HepG2 (cell line): ENCODE measurements around the gene IRF7. TPM values are rescaled to one million over a fixed set of nuclear protein-coding genes. Genes with fewer than 3 reads are reported as not detected.
A peak's percentile ranks its signal among the peaks of the same experiment; 100 is the strongest.

Experiments
- ARHGAP35 ChIP-seq: sonication (generic); formaldehyde crosslinking; IDR thresholded peaks from 2 replicates; pipeline ENCODE4 v1.9.0; 2022; ENCODE audit warnings: mild to moderate bottlenecking, inconsistent platforms, moderate library complexity, missing genetic modification reagents, borderline replicate concordance
- CHD2 ChIP-seq: IDR thresholded peaks from 2 replicates; pipeline ENCODE4 v1.6.1; 2011; ENCODE audit warnings: low read depth, low read length, improper control_type of control experiment
- FOXK2 ChIP-seq: fragments of 450-650 bp; IDR thresholded peaks from 2 replicates; pipeline ENCODE4 v1.6.1; 2016
- HMGXB3 ChIP-seq: sonication (generic); formaldehyde crosslinking; IDR thresholded peaks from 2 replicates; pipeline ENCODE4 v1.4.0; 2020; ENCODE audit warnings: missing genetic modification reagents, borderline replicate concordance
- JUND ChIP-seq: sonication (generic); formaldehyde crosslinking; IDR thresholded peaks from 2 replicates; pipeline ENCODE4 v1.8.0; 2022; ENCODE audit warnings: mild to moderate bottlenecking, missing genetic modification reagents
- PCBP1 ChIP-seq: fragments of 200-400 bp; formaldehyde crosslinking; IDR thresholded peaks from 2 replicates; pipeline ENCODE4 v1.6.1; 2017; ENCODE audit warnings: mild to moderate bottlenecking, low read depth, low read length, borderline replicate concordance
- RFX3 ChIP-seq: IDR thresholded peaks from 2 replicates; pipeline ENCODE4 v1.6.1; 2016; ENCODE audit warnings: missing biosample characterization, missing genetic modification reagents
- SMC3 ChIP-seq: IDR thresholded peaks from 2 replicates; pipeline ENCODE4 v1.6.1; 2011; ENCODE audit warnings: low read length, improper control_type of control experiment
- YEATS2 ChIP-seq: sonication (generic); formaldehyde crosslinking; IDR thresholded peaks from 2 replicates; pipeline ENCODE4 v1.4.0; 2020; ENCODE audit warnings: missing genetic modification reagents, borderline replicate concordance
- ZBTB49 ChIP-seq: sonication (generic); formaldehyde crosslinking; IDR thresholded peaks from 2 replicates; pipeline ENCODE4 v1.4.0; 2020; ENCODE audit warnings: missing genetic modification reagents, borderline replicate concordance
- ZFP36 ChIP-seq: fragments of 150-350 bp; IDR thresholded peaks from 2 replicates; pipeline ENCODE4 v1.6.1; 2018; ENCODE audit warnings: borderline replicate concordance, low read length, low read depth; ENCODE audit not compliant: partially characterized antibody
- ZNF263 ChIP-seq: sonication (generic); formaldehyde crosslinking; IDR thresholded peaks from 2 replicates; pipeline ENCODE4 v1.4.0; 2020; ENCODE audit warnings: missing genetic modification reagents
- ZNF337 ChIP-seq: sonication (generic); formaldehyde crosslinking; IDR thresholded peaks from 2 replicates; pipeline ENCODE4 v1.5.1; 2020; ENCODE audit warnings: missing genetic modification reagents, low read depth, mild to moderate bottlenecking, borderline replicate concordance
- ZNF468 ChIP-seq: sonication (generic); formaldehyde crosslinking; IDR thresholded peaks from 2 replicates; pipeline ENCODE4 v1.8.0; 2022; ENCODE audit warnings: mild to moderate bottlenecking, moderate library complexity, missing genetic modification reagents
- ZNF556 ChIP-seq: sonication (generic); formaldehyde crosslinking; IDR thresholded peaks from 2 replicates; pipeline ENCODE4 v1.4.0; 2020; ENCODE audit warnings: mild to moderate bottlenecking, missing genetic modification reagents, borderline replicate concordance
- ZNF746 ChIP-seq: sonication (generic); formaldehyde crosslinking; IDR thresholded peaks from 2 replicates; pipeline ENCODE4 v1.8.0; 2022; ENCODE audit warnings: mild to moderate bottlenecking, missing genetic modification reagents
- ZNF747 ChIP-seq: sonication (generic); formaldehyde crosslinking; IDR thresholded peaks from 2 replicates; pipeline ENCODE4 v1.8.1; 2023; ENCODE audit warnings: missing genetic modification reagents, mild to moderate bottlenecking, borderline replicate concordance
- ZNF766 ChIP-seq: sonication (generic); formaldehyde crosslinking; IDR thresholded peaks from 2 replicates; pipeline ENCODE4 v1.5.0; 2020; ENCODE audit warnings: missing genetic modification reagents, borderline replicate concordance
- ZNF768 ChIP-seq: sonication (generic); formaldehyde crosslinking; IDR thresholded peaks from 2 replicates; pipeline ENCODE4 v1.4.0; 2020; ENCODE audit warnings: missing genetic modification reagents
- ZSCAN21 ChIP-seq: sonication (generic); formaldehyde crosslinking; IDR thresholded peaks from 2 replicates; pipeline ENCODE4 v1.8.0; 2022; ENCODE audit warnings: mild to moderate bottlenecking, missing genetic modification reagents, moderate library complexity, borderline replicate concordance
- ZSCAN30 ChIP-seq: sonication (generic); formaldehyde crosslinking; IDR thresholded peaks from 2 replicates; pipeline ENCODE4 v1.5.0; 2020; ENCODE audit warnings: mild to moderate bottlenecking, missing genetic modification reagents
- polyA plus RNA-seq, 8 experiments: library from polyadenylated mRNA; depleted of rRNA in 3 of 8; stranded (reverse) in 7 of 8; unstranded in 1 of 8; fragments of >200 nt; fragmentation: Illumina TruSeq in 4 of 8; extraction: Trizol in 4 of 8; gene quantifications; 2 replicates each; pipeline versions ENCODE4 v1.2.1 to v1.2.3, GENCODE V29; 2011 to 2016; ENCODE audit warnings: low read depth in 4 of 8, missing spikeins in 1 of 8, mixed read lengths in 1 of 8; ENCODE audit not compliant: insufficient read depth in 1 of 8
- total RNA-seq, 5 experiments: library from RNA; depleted of rRNA; stranded (reverse); fragments of >200 nt; fragmentation: Illumina TruSeq; extraction: Trizol; gene quantifications; 2 replicates each; pipeline ENCODE4 v1.2.3, GENCODE V29; 2016; ENCODE audit warnings: low read depth in 1 of 5
- TF ChIP-seq, protein P1 (sequence below): sonication (generic); formaldehyde crosslinking; IDR thresholded peaks from 2 replicates; pipeline ENCODE4 v1.8.1; 2023; ENCODE audit warnings: mild to moderate bottlenecking, missing genetic modification reagents

IRF7 gene
- total and polyA plus RNA-seq, 2 of the 13 experiments (the other 11 are each of a cell fraction or from before 2014, with no cell fraction given): not detected

- TF ChIP-seq HMGXB3 (0 out of 2 replicates have a peak, but pooled peaks have one; percentile 39), ZNF556 (CRISPR knock-in tag) (no peak), ARHGAP35 (CRISPR knock-in tag) (no peak), ZNF766 (CRISPR knock-in tag) (no peak), CHD2 (no peak), ZNF337 (no peak), SMC3 (no peak), ZNF468 (CRISPR knock-in tag) (no peak), ZSCAN30 (CRISPR knock-in tag) (no peak), ZNF768 (CRISPR knock-in tag) (no peak), ZBTB49 (CRISPR knock-in tag) (no peak), ZSCAN21 (CRISPR knock-in tag) (0 out of 2 replicates have a peak, but pooled peaks have one; percentile 38), ZNF746 (no peak), YEATS2 (CRISPR knock-in tag) (peak; percentile 17; the same call in 1 of the 2 replicates), JUND (no peak), RFX3 (CRISPR knock-in tag) (no peak), FOXK2 (no peak), ZNF747 (CRISPR knock-in tag) (no peak), ZFP36 (no peak), PCBP1 (no peak), ZNF263 (no peak)
- TF ChIP-seq, protein P1, sequence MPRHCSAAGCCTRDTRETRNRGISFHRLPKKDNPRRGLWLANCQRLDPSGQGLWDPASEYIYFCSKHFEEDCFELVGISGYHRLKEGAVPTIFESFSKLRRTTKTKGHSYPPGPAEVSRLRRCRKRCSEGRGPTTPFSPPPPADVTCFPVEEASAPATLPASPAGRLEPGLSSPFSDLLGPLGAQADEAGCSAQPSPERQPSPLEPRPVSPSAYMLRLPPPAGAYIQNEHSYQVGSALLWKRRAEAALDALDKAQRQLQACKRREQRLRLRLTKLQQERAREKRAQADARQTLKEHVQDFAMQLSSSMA (CRISPR knock-in tag): no peak
These were observed 48.0 kb downstream of the IRF7 start (continued) for GRCh38 chr11:567629-568292.
